ENCODE data around the gene BTBD7.
A peak's percentile ranks its signal among the peaks of the same experiment; 100 is the strongest.

BTBD7 gene

DNA sequence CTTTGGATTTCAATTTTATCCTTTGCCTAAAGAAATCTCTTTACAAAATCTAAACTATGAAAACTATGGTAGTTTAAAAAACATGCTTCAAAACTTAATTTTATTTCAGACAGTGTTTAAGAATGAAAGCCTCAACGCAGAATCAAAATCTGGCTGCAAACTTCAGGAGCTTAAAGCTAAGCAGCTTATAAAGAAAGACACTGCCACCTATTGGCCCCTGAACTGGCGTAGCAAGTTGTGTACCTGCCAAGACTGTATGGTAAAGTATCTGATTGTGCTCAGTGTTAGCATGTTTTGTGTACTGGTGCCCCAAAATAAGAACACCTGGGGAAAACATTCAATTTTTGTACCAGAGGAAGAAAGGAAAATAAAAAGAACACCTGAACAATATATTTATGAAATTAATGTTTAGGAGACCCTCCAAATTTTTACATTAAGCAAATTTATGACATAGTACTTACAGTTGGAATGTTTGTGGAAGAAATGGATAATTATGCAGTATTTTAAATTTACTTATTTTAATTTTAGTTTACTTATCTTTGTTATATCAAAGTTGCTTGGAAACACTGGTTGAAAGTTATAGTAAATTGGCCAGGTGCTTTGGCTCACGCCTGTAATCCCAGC, 113.6 kb downstream of the BTBD7 start:
- peaks cover 62% of the 10 kb centered on the region for H3K36me3 ChIP-seq
- peak; percentile 65 for DNase-seq
- no peak overlapping the region for H3K4me3 ChIP-seq (ENCODE audit: low read depth, low read length)
- TF ChIP-seq, protein P1, sequence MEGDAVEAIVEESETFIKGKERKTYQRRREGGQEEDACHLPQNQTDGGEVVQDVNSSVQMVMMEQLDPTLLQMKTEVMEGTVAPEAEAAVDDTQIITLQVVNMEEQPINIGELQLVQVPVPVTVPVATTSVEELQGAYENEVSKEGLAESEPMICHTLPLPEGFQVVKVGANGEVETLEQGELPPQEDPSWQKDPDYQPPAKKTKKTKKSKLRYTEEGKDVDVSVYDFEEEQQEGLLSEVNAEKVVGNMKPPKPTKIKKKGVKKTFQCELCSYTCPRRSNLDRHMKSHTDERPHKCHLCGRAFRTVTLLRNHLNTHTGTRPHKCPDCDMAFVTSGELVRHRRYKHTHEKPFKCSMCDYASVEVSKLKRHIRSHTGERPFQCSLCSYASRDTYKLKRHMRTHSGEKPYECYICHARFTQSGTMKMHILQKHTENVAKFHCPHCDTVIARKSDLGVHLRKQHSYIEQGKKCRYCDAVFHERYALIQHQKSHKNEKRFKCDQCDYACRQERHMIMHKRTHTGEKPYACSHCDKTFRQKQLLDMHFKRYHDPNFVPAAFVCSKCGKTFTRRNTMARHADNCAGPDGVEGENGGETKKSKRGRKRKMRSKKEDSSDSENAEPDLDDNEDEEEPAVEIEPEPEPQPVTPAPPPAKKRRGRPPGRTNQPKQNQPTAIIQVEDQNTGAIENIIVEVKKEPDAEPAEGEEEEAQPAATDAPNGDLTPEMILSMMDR (IDR thresholded peaks at IDR 0.05; ENCODE audit: low read depth, low read length), result peak; percentile 86
- H3K9me3 ChIP-seq, result no peaks in the 10 kb centered on the region
- H3K4me1 ChIP-seq, result no peaks in the 10 kb centered on the region
- no peaks in the 10 kb centered on the region for H3K27me3 ChIP-seq

DNA sequence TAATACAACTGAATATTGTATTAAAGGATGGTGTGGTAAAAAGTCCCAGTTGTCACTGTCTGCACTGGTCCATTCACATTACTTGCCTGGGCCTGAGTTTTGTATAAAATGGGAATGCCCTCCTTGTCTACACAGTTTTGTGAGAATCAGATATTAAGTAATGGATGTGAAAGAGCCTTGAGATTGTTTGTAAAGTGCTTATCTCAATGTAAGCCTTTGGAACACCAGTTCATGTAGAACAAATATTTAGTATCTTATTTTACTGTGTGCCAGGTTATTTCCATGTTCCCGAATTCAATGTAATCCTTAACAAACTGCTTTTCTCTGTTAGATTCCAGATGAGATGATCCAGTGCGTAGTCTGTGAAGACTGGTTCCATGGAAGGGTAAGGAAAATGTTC, 118.2 kb downstream of the BTBD7 start:
- no peak overlapping the region for H3K4me3 ChIP-seq (ENCODE audit: low read depth, low read length)
- H3K9me3 ChIP-seq, result no peaks in the 10 kb centered on the region
- TF ChIP-seq, protein P1 (IDR thresholded peaks at IDR 0.05; ENCODE audit: low read depth, low read length), result no peak
- H3K4me1 ChIP-seq, result no peaks in the 10 kb centered on the region
- peaks cover 53% of the 10 kb centered on the region for H3K36me3 ChIP-seq
- no peaks in the 10 kb centered on the region for H3K27me3 ChIP-seq
- no peak for DNase-seq

DNA sequence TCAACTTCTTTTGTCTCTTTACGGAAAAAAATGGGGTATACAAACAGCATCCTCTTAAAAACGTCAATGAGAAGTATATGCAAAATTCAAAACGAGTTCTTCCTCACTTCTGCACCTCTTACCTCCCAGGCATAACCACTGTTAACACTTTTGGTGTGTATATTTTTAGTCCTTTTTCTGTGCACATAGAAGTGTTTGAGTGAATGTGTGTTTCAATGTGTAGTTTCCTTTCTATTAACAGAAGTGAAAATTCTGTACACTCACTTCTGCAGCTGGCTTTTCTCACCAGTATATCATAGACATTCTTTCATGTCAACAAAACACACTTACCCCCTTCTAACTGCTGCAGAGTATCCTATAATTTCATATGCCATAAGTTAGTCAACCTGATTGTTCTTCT, 120.4 kb downstream of the BTBD7 start:
- Histone ChIP-seq H3K9me3 (no peaks in the 10 kb centered on the region), H3K27me3 (no peaks in the 10 kb centered on the region), H3K4me3 (ENCODE audit: low read depth, low read length) (no peak overlapping the region), H3K36me3 (peaks cover 51% of the 10 kb centered on the region), H3K4me1 (no peaks in the 10 kb centered on the region)
- no peak for DNase-seq
- TF ChIP-seq, protein P1 (IDR thresholded peaks at IDR 0.05; ENCODE audit: low read depth, low read length), result no peak

DNA sequence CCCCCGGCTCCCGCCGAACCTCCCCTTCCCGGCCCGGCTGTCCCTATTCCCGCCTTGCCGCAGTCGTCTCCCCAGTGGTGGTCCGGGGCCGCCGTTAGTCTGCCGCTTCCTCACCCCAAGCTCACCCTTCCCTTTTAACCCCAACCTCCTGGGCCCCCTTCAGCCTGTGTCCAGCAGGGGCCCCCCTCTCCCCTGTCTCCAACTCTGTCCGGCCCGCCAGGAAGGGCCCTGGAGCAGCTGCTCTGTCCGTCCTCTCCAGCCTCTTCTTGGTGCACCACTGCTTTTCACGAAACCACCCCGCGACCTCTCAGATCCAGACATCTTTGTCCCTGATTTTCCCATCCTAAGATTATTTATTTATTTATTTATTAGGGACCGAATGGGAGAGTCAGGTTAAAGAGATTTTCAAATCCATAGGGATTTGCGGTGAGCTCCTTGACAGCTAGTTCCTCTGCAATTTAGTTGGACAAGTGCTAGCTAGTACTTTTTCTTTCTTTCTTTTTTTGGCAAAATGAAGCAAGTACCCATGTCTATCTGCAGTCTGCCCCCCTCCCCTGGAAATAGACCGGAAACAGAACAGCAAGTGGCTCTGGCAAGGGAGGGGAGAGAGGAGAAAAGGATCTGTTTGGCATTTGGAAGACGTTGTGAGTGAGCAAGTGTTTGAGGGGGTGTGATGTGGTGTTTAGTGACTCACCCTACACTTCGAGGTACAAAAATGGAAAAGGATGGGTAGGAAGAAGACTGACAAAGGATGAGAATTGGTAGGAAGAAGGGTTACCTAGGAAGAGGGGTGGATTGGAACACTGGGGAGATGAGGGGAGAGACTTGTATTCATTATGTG, 125.1 kb downstream of the BTBD7 start:
- Histone ChIP-seq H3K4me1 (no peaks in the 10 kb centered on the region), H3K36me3 (peaks cover 17% of the 10 kb centered on the region)
- peak; percentile 71 for DNase-seq

DNA sequence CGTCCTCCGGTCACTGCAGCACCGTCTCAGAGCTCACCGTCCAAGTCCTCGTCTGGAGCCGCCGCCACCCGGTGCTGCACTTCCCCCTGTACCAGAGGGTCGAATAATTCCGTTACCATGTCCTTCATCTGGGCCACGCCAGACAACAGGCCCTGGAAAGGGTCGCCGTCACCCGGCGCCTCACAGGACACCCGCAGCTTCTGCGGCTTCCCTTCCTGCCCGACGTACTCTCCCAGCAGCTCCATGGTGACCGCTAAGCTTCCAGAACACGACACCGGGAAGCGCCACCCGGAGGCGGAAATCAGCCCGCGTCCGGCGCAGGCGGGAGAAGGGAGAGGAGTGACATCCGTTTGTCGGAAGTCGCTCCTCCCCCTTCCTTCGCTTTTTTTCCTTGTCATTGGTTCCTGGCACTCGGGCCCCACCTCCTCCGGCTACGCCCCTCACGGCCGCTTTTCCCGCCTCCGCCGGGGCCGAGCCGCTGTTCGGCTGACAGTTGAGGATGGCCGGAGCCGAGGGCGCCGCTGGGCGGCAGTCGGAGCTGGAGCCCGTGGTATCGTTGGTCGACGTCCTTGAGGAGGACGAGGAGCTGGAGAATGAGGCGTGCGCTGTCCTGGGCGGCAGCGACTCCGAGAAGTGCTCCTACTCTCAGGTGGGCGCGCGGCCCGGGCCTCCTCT, 125.9 kb downstream of the BTBD7 start, which contains the start of the genes GON7 and UBR7:
GON7 (minus strand) TSS at position 273 of the 675 bp plus-strand sequence; CDS start at position 245, 28 bp downstream.
UBR7 (plus strand) TSS at position 464 of the 675 bp plus-strand sequence; CDS start at position 500, 36 bp downstream.
- TF ChIP-seq, protein P1 (IDR thresholded peaks at IDR 0.05; ENCODE audit: low read depth, low read length), result peak; percentile 44; the same call in 1 of the 2 replicates
- no peaks in the 10 kb centered on the region for H3K4me1 ChIP-seq
- DNase-seq, result peak; percentile 98
- peak within 1 kb of the TSS; percentile 66 for H3K4me3 ChIP-seq (ENCODE audit: low read depth, low read length)
- H3K36me3 ChIP-seq, result peaks cover 10% of the 10 kb centered on the region
- no peaks in the 10 kb centered on the region for H3K27me3 ChIP-seq
- no peaks in the 10 kb centered on the region for H3K9me3 ChIP-seq

More for the DNA sequence above, 125.1 kb downstream of the BTBD7 start:
- TF ChIP-seq, protein P1 (IDR thresholded peaks at IDR 0.05; ENCODE audit: low read depth, low read length), result peak; percentile 31
- Histone ChIP-seq H3K9me3 (no peaks in the 10 kb centered on the region), H3K27me3 (no peaks in the 10 kb centered on the region), H3K4me3 (ENCODE audit: low read depth, low read length) (peak overlapping the region; percentile 66)

Measured in BE2C (cell line).